HG02938 (cell line): ENCODE results near the gene CNTN1.

Source experiments
- ATAC-seq: cut with Tn5 transposase; IDR thresholded peaks from one replicate; pipeline ENCODE4 v1.9.1; 2021; ENCODE audit warnings: mild to moderate bottlenecking, moderate library complexity; ENCODE audit not compliant: unreplicated experiment

The CNTN1 gene

DNA sequence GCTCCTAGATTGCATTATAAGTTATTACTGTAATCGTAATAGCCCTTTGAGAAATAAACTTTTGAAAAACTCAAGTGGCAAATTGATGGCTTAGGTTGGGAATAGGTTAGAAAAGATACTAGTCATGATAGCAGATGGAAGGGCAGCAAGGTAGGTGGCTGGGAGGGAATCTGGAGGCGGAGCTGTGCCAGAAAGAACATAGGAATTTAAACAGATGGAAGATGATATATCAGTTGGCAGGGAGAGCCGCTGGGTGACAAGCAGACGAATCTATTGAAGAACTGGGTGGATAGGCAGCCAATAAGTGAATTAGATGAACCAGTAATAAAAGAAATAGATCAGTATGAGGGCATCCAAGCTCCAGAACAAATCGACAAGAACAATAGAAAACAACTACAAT, 142.1 kb downstream of the CNTN1 start:
- ATAC-seq: no peak

- no peak for ATAC-seq
Observed at GRCh38 chr12:40837891-40838429, 145.7 kb downstream of the CNTN1 start.

DNA sequence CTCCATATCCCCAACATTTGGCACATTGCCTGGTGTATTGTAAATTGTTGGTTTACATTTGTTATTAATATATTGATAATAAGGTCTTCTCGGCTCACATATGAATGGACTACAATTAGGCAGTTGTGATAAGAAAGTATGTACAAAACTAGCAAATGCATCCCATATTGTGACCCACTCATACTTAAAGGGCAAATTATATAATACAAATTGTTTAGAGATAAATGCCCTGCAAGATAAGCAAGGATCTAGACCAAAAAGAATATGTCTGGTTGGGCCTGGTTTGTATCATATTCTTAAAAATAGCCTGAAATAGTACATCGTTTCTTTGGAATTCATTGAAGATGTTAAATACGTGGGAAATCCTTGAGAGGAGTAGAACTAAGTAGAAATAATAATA, 151.3 kb downstream of the CNTN1 start:
- ATAC-seq: no peak

DNA sequence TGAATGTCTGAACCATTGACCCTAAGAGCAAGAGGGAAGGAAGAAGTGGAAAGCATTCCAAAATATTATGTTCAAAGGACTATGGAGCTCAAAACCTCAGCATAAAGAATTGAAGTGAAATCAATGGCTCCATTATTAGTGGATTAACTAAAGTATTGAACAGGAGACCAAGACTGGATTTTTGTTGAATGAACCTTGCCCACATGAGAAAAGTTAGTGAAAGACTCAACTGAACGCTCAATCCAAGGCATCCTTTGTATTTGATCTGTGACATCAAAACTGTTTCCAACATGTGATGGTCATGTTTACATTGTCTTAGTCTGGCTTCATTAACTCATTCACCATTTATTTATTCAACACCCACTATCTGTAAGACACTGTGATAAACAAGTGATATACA, 161.0 kb downstream of the CNTN1 start:
- ATAC-seq: no peak

DNA sequence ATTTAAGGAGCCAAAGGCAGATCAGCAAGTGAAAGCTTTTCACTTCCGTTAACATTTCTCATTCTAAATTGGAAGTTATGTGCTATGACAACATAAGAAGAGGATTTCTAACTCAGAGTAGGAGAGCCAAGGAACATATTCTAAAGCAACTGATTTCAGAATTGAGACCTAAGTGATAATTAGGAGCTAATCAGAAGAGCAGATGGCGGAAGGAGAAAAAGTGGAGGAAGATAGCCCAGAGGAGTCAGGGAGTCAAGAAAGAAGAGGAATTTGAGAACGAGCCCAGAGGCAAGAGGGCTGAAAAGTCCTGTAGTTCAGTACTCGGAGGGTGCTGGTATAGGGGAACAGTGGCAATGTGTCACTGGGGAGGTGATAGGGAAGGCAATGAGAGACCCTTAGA, 162.4 kb downstream of the CNTN1 start:
- no peak for ATAC-seq

- ATAC-seq: no peak
Observed at GRCh38 chr12:40864891-40865290, 172.7 kb downstream of the CNTN1 start.

DNA sequence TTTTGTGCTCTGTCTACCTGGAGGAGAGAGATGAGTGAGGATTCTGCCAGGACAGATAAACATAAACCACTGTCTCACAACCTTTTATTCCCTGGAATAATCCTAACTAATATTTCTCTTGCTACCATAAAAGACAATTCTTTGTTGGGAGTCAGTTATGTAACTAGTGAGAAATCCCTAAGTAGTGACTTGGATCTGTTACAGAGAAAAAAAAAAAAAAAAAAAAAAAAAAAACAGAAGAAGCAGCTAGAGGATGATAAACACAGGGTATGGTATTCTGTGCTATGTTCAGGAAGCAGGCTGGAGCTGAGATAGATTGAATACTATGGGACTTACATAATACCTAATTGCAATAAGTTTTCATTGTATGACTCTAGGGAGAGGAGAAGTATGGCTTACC, 178.7 kb downstream of the CNTN1 start:
- no peak for ATAC-seq

DNA sequence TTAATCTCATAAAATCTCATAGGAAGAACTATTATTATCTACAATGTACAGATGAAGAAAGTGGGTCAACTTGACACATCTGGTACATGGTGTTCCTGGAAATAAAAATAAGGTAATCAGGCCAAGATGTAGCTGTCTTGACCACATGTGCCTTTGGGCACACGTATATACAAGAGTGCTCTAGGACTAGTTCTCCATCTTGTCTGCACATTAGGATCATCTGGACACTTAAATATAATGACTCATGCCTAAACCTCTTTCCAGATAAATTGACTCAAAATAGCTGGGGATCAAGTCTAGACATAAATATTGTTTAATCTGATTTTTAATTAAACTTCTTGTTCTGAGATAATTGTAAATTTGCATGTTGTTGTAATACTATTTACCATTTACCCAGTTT, 182.6 kb downstream of the CNTN1 start:
- ATAC-seq: no peak

DNA sequence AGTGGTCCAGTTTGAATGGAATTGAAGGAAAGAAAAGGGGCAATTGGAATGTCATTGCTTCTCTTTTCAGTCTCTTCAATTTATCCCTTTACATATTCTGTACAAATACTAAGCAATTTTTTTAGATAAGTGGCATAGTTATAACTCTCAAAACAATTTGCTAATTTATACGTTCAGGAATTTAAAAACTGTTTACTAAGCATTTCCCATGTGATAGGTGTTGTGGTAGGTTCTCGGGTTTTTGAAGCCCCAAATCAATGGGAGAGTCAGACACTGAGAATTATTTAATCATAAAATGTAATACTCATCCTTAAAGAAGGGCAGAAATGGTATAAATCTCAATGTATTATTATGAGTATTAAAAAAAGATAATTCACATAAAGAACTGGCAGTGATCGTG, 197.1 kb downstream of the CNTN1 start:
- no peak for ATAC-seq

GRCh38 chr12:40892528-40892927, 200.3 kb downstream of the CNTN1 start:
- ATAC-seq: no peak

- no peak for ATAC-seq
Observed at GRCh38 chr12:40898505-40898904, 206.3 kb downstream of the CNTN1 start.

GRCh38 chr12:40903040-40903439, 210.8 kb downstream of the CNTN1 start:
- ATAC-seq: no peak

- peak; percentile 73 for ATAC-seq
Observed at GRCh38 chr12:40907115-40907527, 214.9 kb downstream of the CNTN1 start.

GRCh38 chr12:40911676-40912075, 219.4 kb downstream of the CNTN1 start:
- ATAC-seq: no peak

DNA sequence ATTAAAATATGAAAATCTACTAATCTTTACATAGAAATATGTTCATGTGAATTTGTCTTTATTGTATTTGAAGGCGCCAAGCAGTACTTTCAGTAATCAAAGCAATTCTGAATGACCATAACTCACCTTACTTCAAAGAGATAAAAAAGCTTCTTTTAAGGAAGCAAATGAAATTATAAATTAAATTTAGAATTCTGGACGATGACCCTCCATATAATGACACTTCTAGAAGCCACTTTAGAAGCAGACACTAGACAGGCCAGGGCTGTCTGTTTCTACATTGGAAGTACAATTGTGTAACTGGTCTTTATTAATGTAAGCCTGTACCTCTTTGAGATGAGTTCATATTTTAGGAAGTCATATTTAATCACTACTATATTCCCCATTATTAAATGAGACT, 222.9 kb downstream of the CNTN1 start:
- ATAC-seq: no peak

GRCh38 chr12:40917561-40917960, 225.3 kb downstream of the CNTN1 start:
- ATAC-seq: no peak

DNA sequence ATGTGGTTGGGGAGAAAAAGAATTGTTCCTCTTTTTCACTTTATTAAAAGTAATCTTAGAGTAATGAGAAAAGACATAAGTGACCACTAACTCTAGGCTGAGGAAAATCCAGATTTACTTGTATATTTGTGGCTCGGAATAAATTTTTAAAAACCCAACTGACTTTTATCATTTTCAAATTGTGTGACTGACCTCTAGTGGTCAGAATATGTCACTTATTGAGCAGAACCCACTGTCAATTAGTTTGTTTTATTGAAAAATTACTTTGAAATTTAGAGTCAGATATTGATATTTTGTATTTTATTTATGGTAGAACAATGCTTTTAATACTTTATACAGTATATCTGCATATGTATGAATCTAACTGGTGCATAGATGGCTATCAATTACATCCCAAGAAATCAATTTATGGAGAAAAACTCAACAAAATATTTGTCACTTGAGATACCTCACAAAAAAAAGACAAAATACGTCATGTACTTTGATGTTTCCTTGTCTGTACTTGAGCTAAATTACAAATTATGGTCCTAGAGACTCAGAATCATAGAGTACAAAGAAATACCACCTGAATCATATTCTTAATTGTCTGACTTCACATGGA, 229.4 kb downstream of the CNTN1 start:
- no peak for ATAC-seq

GRCh38 chr12:40937891-40938290, 245.7 kb downstream of the CNTN1 start:
- ATAC-seq: no peak

DNA sequence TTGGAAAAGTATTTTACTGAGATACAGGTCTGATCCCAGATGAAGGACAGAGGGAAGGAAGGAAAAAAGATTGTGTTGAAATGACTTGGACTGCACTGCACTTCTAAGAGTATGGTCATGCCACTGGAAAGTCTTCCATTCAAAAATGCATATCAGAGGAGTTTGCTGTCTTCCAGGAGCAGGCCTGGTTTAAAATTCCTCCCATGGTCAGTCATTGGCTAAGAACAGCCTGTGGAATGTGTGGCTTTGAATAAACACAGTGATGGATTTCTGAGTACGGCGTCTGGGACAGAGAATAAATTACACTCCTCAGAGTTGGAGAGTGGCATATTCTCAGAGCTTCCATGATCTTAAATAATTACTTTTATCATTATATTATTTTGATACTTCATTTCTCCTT, 250.1 kb downstream of the CNTN1 start:
- ATAC-seq: no peak

GRCh38 chr12:40945772-40946171, 253.5 kb downstream of the CNTN1 start:
- ATAC-seq: no peak

- ATAC-seq: no peak
Observed at GRCh38 chr12:40946612-40947194, 254.5 kb downstream of the CNTN1 start.

GRCh38 chr12:40947797-40948196, 255.6 kb downstream of the CNTN1 start:
- ATAC-seq: no peak

GRCh38 chr12:40953076-40953475, 260.8 kb downstream of the CNTN1 start:
- no peak for ATAC-seq
